C4-2B (cell line): ENCODE data around the gene TSEN2.

Experiments used
- H3K27ac ChIP-seq: fragments of 450-650 bp; 2 replicates; pipeline ENCODE4 v1.5.1; 2017
- ZFX ChIP-seq: fragments of 450-650 bp; IDR thresholded peaks from 2 replicates; pipeline ENCODE4 v1.6.1; 2017
- TF ChIP-seq, protein P1 (sequence below): fragments of 450-650 bp; conservative IDR thresholded peaks from 2 replicates; pipeline ENCODE4 v1.5.1; 2017; ENCODE audit warnings: mild to moderate bottlenecking

TSEN2 gene

DNA sequence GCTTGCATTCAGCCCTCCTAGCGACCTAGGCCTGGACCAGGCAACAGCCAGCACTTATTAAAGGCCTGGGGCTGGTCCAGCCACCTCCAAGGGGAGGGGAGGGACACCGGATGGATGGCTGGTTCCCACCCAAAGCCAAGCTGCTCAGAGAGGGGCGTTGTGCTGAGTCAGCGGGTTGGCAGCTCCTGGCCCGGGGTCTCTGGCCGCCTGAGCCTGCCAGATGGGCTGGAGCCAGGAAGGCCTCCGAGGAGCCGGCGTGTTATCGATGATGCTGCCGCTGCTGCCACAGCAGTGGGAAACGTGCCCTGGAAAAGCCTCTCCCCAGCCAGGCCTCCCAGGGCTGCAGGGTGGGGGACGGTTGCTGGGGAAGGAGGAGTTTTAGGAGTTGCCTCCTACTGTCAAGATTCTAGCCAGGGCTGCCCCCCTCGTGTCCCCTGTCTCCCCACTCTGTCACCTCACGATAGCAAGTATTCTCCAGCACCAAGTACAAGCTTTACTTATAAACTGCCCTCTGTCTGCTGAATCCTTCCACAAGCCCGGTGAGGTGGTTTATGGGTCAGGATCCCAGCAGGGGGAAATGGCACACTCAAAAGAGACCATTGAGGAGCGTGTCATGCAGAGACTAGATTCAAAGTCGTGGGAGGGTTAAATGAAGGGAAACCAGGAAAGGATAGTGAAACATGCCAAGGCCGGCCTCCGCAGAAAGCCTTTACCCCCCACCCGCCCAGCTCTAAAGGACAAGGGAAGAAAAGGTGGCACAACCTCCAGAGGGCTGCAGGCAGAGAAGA is 43.2 kb upstream of the TSEN2 start:
- no peak overlapping the region for H3K27ac ChIP-seq
- TF ChIP-seq ZFX, result no peak
- TF ChIP-seq, protein P1, sequence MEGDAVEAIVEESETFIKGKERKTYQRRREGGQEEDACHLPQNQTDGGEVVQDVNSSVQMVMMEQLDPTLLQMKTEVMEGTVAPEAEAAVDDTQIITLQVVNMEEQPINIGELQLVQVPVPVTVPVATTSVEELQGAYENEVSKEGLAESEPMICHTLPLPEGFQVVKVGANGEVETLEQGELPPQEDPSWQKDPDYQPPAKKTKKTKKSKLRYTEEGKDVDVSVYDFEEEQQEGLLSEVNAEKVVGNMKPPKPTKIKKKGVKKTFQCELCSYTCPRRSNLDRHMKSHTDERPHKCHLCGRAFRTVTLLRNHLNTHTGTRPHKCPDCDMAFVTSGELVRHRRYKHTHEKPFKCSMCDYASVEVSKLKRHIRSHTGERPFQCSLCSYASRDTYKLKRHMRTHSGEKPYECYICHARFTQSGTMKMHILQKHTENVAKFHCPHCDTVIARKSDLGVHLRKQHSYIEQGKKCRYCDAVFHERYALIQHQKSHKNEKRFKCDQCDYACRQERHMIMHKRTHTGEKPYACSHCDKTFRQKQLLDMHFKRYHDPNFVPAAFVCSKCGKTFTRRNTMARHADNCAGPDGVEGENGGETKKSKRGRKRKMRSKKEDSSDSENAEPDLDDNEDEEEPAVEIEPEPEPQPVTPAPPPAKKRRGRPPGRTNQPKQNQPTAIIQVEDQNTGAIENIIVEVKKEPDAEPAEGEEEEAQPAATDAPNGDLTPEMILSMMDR, result no peak

GRCh38 chr3:12442654-12443501 is 41.4 kb upstream of the TSEN2 start:
- TF ChIP-seq, protein P1, result no peak
- no peak for TF ChIP-seq ZFX
- no peak overlapping the region for H3K27ac ChIP-seq

DNA sequence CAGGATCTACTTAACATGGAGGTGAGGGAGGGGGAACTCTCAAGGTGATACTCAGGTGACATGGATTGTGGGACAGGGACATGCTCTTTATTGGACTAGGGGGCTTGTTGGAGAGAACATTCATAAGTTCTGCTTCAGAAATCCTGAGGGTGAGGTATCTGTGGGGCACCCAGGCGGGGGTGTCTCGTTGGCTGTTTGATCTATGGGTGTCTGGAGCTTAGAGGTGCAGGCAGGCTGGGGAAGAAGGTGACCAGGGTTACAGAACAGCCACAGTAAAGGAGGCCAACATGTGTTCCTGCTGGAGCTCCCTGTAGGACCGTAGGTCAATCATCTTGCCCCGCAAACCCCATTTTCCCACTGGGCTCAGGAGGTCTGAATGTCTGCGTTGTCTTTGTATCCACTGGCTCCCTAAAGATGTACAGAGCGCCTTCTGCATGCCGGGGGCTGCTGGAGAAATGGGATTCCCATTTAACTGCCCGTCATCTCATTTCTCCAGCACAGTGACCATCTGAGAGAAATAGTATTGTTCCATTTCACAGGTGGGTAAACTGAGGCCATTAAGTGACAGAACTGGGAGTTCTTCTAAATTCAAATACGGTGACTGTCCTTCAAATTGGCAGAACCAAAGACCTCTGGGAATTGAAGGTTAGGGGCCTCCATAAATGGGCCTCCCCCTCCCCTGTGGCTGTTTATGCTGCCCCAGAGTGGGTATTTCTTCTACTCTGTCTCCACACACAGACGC is 40.3 kb upstream of the TSEN2 start:
- TF ChIP-seq, protein P1, result no peak
- TF ChIP-seq ZFX, result no peak
- no peak overlapping the region for H3K27ac ChIP-seq

DNA sequence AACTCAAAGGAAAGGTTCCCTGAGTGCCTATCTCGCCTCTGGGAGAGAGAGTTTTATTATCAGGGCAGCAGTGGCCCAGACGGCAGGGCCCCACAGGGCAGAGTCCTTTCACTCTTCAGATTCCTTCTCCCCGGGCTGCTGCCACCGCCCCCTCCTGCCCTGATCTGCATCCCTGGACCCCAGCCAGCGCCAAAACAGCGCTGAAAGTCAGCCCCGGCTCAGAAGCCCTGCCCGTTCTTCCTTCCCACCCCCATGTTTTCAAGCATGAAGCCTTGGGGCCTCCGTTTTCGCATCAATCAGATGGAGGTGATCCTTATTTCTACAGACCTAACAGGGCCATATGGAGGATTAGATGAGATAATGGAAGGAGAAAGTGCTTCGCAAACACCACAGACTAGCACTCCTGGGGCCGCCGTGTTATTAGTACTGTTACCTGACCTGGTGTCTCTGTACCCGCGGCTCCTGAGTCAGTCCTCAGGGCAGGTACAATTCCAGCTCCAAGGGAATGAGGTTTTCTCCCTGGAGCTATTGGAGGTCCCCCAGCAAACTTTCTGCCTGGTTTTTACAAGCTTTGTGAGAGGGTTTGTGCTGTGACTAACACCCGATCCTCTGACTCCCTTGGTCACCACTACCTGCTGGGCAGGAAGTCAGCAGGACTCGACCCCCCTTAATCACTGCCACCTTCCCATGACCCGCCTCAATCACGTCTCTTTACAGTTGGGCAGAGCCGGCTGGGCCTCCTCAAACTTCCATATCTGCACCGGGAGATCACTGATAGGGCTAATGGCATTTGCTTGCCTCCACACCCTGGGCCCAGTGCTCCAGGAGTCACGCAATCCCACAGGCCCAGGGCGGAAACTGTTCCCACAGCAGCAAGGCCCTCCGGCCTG is 39.5 kb upstream of the TSEN2 start:
- no peak overlapping the region for H3K27ac ChIP-seq
- TF ChIP-seq, protein P1, result no peak
- no peak for TF ChIP-seq ZFX

DNA sequence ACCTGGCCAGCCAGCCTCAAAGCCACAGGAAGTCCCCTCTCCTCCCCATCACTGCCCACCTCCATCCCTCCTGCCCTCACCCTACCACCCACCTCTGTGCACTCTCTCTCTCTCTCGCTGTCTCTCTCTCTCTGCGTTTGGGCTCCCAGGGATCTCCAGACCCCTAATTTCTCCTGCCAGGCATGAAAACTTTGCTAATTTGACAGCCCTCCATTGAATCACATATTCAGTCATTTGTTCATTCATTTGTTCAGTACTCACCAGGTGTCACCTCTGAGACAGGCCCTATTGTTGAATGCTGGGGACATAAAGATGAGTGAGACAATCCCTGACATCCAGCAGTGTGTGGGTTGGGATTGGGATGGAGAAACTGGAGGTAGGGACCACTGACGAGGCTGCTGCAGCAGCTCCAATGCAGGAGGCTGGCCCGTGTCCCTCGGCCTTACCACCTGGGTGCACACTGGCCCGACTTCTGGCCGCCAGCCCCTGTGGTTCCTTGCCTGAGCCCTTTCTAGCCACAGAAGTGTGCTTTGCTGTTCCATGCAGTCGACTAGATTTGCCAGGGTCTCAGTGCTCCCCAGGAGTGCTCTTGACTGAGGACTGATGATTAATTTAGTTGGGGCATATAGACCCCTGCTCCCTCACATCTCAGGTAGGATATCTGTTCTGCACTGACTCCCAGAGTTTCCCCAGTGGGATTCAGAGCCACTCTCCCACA is 38.6 kb upstream of the TSEN2 start:
- TF ChIP-seq, protein P1, result no peak
- TF ChIP-seq ZFX, result no peak
- H3K27ac ChIP-seq, result no peak overlapping the region

DNA sequence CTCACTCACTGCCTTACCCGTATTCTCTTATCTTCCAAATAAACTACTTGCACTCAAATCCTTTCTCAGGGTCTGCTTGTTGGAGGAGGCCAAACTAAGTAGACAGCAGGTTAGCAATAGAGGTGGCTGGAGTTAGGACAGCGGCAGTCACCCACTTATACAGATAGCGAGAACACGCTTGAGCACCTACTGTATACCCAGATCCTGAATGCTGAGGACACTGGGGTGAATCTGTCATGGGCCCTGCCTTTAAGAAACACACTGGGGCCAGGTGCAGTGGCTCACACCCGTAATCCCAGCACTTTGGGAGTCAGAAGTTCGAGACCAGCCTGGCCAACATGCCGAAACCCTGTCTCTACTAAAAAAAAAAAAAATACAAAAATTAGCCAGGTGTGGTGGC is 38.0 kb upstream of the TSEN2 start:
- H3K27ac ChIP-seq, result no peak overlapping the region
- no peak for TF ChIP-seq ZFX
- TF ChIP-seq, protein P1, result no peak
